Fibroblast of mammary gland (primary cell): Measurements from ENCODE around the gene FHDC1.

Experiments used
- DNase-seq: peaks from one replicate; pipeline ENCODE4 v3.0.0-alpha.2; 2010; ENCODE audit warnings: low read depth
- H3K4me3 ChIP-seq: 2 replicates; pipeline ENCODE4 v1.5.1; 2011; ENCODE audit warnings: low read depth, mild to moderate bottlenecking, low read length, moderate library complexity; ENCODE audit not compliant: control insufficient read depth
- CTCF ChIP-seq: conservative IDR thresholded peaks from 2 replicates; pipeline ENCODE4 v1.5.1; 2011; ENCODE audit warnings: low read depth, low read length, inconsistent platforms; ENCODE audit not compliant: control insufficient read depth, insufficient read depth

Gene FHDC1

GRCh38 chr4:153023692-153024394, 87.7 kb downstream of the FHDC1 start:
- H3K4me3 ChIP-seq = no peak overlapping the region
- TF ChIP-seq CTCF = no peak
- DNase-seq = no peak

- no peak for TF ChIP-seq CTCF
- H3K4me3 ChIP-seq = no peak overlapping the region
- DNase-seq = no peak
These were observed 88.3 kb downstream of the FHDC1 start for GRCh38 chr4:153024466-153024865.

- no peak overlapping the region for H3K4me3 ChIP-seq
These were observed 89.3 kb downstream of the FHDC1 start for GRCh38 chr4:153025406-153025805.

GRCh38 chr4:153026591-153027346, 90.6 kb downstream of the FHDC1 start:
- no peak overlapping the region for H3K4me3 ChIP-seq
- no peak for TF ChIP-seq CTCF
- DNase-seq = no peak

More at GRCh38 chr4:153025406-153025805, 89.3 kb downstream of the FHDC1 start:
- no peak for TF ChIP-seq CTCF
- no peak for DNase-seq

GRCh38 chr4:153027866-153028265, 91.7 kb downstream of the FHDC1 start:
- no peak for TF ChIP-seq CTCF

GRCh38 chr4:153028535-153028934, 92.4 kb downstream of the FHDC1 start:
- no peak for TF ChIP-seq CTCF
- no peak overlapping the region for H3K4me3 ChIP-seq
- no peak for DNase-seq

More at GRCh38 chr4:153027866-153028265, 91.7 kb downstream of the FHDC1 start:
- DNase-seq = no peak
- H3K4me3 ChIP-seq = no peak overlapping the region
